ENCODE data around the gene ARSK. TPM values are rescaled to one million over a fixed set of nuclear protein-coding genes. Genes with fewer than 3 reads are reported as not detected.
A peak's percentile ranks its signal among the peaks of the same experiment; 100 is the strongest.

ARSK gene
- total and polyA plus RNA-seq, 2 of the 13 experiments (the other 11 are each of a cell fraction or from before 2014, with no cell fraction given): 7.9 TPM

DNA sequence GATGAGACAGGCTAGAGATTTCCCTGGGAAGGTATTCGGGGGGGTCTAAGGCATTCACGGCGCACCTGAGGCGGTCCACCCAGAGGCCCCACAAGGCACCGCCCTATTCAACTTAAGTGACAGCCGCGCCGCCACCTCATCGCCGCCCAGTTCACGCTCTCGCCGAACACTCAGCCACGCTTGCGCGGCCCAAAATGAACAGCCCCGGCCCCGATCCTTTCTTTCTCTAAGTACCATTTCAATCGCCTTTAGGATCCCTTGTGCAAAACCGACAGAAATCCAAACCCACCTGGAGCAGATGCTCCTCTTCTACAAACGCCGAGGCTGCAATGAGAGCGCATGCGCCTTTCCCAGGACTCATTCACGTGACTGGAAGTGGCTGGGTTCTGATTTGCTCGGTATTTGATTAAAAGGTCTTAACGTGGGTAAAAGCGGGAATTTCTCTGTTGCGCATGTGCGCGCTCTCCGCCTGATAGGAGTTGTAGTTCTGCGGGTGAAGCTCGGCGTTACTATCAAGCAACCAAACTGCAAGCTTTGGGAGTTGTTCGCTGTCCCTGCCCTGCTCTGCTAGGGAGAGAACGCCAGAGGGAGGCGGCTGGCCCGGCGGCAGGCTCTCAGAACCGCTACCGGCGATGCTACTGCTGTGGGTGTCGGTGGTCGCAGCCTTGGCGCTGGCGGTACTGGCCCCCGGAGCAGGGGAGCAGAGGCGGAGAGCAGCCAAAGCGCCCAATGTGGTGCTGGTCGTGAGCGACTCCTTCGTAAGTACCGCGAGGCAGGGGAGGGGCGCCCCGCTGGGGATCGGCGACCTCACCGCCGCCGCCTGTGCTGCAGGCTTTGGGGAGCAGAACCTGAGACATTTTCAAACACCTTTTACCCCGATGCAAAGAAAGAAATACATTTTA is at the start of gene ARSK, which contains the start of gene SKIC3 (continued):
- TF ChIP-seq, protein P1, sequence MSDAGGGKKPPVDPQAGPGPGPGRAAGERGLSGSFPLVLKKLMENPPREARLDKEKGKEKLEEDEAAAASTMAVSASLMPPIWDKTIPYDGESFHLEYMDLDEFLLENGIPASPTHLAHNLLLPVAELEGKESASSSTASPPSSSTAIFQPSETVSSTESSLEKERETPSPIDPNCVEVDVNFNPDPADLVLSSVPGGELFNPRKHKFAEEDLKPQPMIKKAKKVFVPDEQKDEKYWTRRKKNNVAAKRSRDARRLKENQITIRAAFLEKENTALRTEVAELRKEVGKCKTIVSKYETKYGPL (CRISPR knock-in tag; IDR thresholded peaks at IDR 0.05): no peak
- TF ChIP-seq ZNF773 (CRISPR knock-in tag; IDR thresholded peaks at IDR 0.05; ENCODE audit: borderline replicate concordance) (no peak), ZFP82 (CRISPR knock-in tag; IDR thresholded peaks at IDR 0.05; ENCODE audit: borderline replicate concordance) (0 out of 2 replicates have a peak, but pooled peaks have one; percentile 69), ZNF20 (CRISPR knock-in tag; IDR thresholded peaks at IDR 0.05) (no peak), KAT8 (CRISPR knock-in tag; IDR thresholded peaks at IDR 0.05) (peak; percentile 90), KDM3A (CRISPR knock-in tag; IDR thresholded peaks at IDR 0.05; ENCODE audit: low read depth) (no peak; the same call in 1 of the 2 replicates), HOXD1 (CRISPR knock-in tag; IDR thresholded peaks at IDR 0.05) (0 out of 2 replicates have a peak, but pooled peaks have one; percentile 80), PRPF4 (IDR thresholded peaks at IDR 0.05; ENCODE audit: low read depth, low read length, poor library complexity, severe bottlenecking) (no peak), ARHGAP35 (CRISPR knock-in tag; IDR thresholded peaks at IDR 0.05; ENCODE audit: borderline replicate concordance) (0 out of 2 replicates have a peak, but pooled peaks have one; percentile 71), ZNF24 (IDR thresholded peaks at IDR 0.05) (no peak), ZNF232 (CRISPR knock-in tag; IDR thresholded peaks at IDR 0.05; ENCODE audit: borderline replicate concordance) (peak; percentile 72; the same call in 1 of the 2 replicates), KLF12 (CRISPR knock-in tag; IDR thresholded peaks at IDR 0.05; ENCODE audit: borderline replicate concordance) (peak; percentile 84)
- TF ChIP-seq, protein P2, sequence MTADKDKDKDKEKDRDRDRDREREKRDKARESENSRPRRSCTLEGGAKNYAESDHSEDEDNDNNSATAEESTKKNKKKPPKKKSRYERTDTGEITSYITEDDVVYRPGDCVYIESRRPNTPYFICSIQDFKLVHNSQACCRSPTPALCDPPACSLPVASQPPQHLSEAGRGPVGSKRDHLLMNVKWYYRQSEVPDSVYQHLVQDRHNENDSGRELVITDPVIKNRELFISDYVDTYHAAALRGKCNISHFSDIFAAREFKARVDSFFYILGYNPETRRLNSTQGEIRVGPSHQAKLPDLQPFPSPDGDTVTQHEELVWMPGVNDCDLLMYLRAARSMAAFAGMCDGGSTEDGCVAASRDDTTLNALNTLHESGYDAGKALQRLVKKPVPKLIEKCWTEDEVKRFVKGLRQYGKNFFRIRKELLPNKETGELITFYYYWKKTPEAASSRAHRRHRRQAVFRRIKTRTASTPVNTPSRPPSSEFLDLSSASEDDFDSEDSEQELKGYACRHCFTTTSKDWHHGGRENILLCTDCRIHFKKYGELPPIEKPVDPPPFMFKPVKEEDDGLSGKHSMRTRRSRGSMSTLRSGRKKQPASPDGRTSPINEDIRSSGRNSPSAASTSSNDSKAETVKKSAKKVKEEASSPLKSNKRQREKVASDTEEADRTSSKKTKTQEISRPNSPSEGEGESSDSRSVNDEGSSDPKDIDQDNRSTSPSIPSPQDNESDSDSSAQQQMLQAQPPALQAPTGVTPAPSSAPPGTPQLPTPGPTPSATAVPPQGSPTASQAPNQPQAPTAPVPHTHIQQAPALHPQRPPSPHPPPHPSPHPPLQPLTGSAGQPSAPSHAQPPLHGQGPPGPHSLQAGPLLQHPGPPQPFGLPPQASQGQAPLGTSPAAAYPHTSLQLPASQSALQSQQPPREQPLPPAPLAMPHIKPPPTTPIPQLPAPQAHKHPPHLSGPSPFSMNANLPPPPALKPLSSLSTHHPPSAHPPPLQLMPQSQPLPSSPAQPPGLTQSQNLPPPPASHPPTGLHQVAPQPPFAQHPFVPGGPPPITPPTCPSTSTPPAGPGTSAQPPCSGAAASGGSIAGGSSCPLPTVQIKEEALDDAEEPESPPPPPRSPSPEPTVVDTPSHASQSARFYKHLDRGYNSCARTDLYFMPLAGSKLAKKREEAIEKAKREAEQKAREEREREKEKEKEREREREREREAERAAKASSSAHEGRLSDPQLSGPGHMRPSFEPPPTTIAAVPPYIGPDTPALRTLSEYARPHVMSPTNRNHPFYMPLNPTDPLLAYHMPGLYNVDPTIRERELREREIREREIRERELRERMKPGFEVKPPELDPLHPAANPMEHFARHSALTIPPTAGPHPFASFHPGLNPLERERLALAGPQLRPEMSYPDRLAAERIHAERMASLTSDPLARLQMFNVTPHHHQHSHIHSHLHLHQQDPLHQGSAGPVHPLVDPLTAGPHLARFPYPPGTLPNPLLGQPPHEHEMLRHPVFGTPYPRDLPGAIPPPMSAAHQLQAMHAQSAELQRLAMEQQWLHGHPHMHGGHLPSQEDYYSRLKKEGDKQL (CRISPR knock-in tag; IDR thresholded peaks at IDR 0.05; ENCODE audit: low read depth): no peak
- TF ChIP-seq, protein P3, sequence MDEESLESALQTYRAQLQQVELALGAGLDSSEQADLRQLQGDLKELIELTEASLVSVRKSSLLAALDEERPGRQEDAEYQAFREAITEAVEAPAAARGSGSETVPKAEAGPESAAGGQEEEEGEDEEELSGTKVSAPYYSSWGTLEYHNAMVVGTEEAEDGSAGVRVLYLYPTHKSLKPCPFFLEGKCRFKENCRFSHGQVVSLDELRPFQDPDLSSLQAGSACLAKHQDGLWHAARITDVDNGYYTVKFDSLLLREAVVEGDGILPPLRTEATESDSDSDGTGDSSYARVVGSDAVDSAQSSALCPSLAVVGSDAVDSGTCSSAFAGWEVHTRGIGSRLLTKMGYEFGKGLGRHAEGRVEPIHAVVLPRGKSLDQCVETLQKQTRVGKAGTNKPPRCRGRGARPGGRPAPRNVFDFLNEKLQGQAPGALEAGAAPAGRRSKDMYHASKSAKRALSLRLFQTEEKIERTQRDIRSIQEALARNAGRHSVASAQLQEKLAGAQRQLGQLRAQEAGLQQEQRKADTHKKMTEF (CRISPR knock-in tag; IDR thresholded peaks at IDR 0.05): peak; percentile 80
- TF ChIP-seq, protein P4, sequence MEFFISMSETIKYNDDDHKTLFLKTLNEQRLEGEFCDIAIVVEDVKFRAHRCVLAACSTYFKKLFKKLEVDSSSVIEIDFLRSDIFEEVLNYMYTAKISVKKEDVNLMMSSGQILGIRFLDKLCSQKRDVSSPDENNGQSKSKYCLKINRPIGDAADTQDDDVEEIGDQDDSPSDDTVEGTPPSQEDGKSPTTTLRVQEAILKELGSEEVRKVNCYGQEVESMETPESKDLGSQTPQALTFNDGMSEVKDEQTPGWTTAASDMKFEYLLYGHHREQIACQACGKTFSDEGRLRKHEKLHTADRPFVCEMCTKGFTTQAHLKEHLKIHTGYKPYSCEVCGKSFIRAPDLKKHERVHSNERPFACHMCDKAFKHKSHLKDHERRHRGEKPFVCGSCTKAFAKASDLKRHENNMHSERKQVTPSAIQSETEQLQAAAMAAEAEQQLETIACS (CRISPR knock-in tag; IDR thresholded peaks at IDR 0.05): no peak
- TF ChIP-seq, protein P5, sequence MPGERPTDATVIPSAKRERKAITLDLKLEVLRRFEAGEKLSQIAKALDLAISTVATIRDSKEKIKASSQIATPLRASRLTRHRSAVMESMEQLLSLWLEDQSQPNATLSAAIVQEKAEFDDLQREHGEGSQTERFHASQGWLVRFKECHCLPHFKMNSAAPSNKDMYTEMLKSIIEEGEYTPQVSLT (CRISPR knock-in tag; IDR thresholded peaks at IDR 0.05; ENCODE audit: borderline replicate concordance, low read depth): no peak

Measured in HepG2 (cell line).